OCI-LY3 (cell line): Measurements from ENCODE around the gene MON2.

Source experiments
- H2AFZ ChIP-seq: fragments of 200-600, 300-600 bp; shearing (Covaris generic); 2 replicates; pipeline ENCODE4 v1.6.0; 2014; ENCODE audit warnings: antibody characterized with exemption, low read depth, low read length
- H3K27ac ChIP-seq: fragments of 200-600, 300-600 bp; sonication (generic); 2 replicates; pipeline ENCODE4 v1.5.1; 2014; ENCODE audit warnings: mild to moderate bottlenecking, low read length, moderate library complexity, mixed read lengths
- H3K27me3 ChIP-seq: fragments of 200-600, 300-600 bp; sonication (generic); 2 replicates; pipeline ENCODE4 v1.6.1; 2014; ENCODE audit warnings: low read depth, low read length, mixed read lengths
- H3K36me3 ChIP-seq: fragments of 200-600, 300-600 bp; sonication (generic); replicated peaks from 2 replicates; pipeline ENCODE3; 2014; ENCODE audit warnings: low read depth, low read length, mixed read lengths
- H3K4me1 ChIP-seq: fragments of 300-600, 200-600 bp; sonication (generic); 2 replicates; pipeline ENCODE4 v1.6.1; 2014; ENCODE audit warnings: low read length, mixed read lengths
- H3K4me2 ChIP-seq: fragments of 200-600, 300-600 bp; sonication (generic); 2 replicates; pipeline ENCODE4 v1.6.1; 2014; ENCODE audit warnings: low read length, mixed read lengths
- H3K4me3 ChIP-seq: fragments of 300-600, 200-600 bp; sonication (generic); 2 replicates; pipeline ENCODE4 v1.5.1; 2014; ENCODE audit warnings: antibody characterized with exemption, mild to moderate bottlenecking, low read length, moderate library complexity
- H3K79me2 ChIP-seq: fragments of 300-600, 200-600 bp; shearing (Covaris generic); 2 replicates; pipeline ENCODE4 v1.6.1; 2014; ENCODE audit warnings: mild to moderate bottlenecking, low read length, mixed read lengths
- H3K9ac ChIP-seq: fragments of 300-600, 200-600 bp; shearing (Covaris generic); 2 replicates; pipeline ENCODE4 v1.6.0; 2014; ENCODE audit warnings: mild to moderate bottlenecking, low read length, moderate library complexity
- H3K9me3 ChIP-seq: fragments of 200-600, 300-600 bp; shearing (Covaris generic); 2 replicates; pipeline ENCODE4 v1.6.1; 2014; ENCODE audit warnings: low read length, mixed read lengths; ENCODE audit not compliant: insufficient read depth
- H4K20me1 ChIP-seq: fragments of 200-600, 300-600 bp; sonication (generic); 2 replicates; pipeline ENCODE4 v1.6.1; 2016; ENCODE audit warnings: low read length, mixed read lengths; ENCODE audit not compliant: insufficient read depth
- EZH2phosphoT487 ChIP-seq: fragments of 200-600 bp; shearing (Covaris generic); IDR thresholded peaks from 2 replicates; pipeline ENCODE4 v1.6.1; 2018; ENCODE audit warnings: antibody characterized with exemption, mixed run types, low read depth
- TF ChIP-seq, protein P1 (sequence below): fragments of 200-600, 300-600 bp; sonication (generic); IDR thresholded peaks from 2 replicates; pipeline ENCODE4 v1.5.1; 2014; ENCODE audit warnings: antibody characterized with exemption, low read length, low read depth

MON2 gene

DNA sequence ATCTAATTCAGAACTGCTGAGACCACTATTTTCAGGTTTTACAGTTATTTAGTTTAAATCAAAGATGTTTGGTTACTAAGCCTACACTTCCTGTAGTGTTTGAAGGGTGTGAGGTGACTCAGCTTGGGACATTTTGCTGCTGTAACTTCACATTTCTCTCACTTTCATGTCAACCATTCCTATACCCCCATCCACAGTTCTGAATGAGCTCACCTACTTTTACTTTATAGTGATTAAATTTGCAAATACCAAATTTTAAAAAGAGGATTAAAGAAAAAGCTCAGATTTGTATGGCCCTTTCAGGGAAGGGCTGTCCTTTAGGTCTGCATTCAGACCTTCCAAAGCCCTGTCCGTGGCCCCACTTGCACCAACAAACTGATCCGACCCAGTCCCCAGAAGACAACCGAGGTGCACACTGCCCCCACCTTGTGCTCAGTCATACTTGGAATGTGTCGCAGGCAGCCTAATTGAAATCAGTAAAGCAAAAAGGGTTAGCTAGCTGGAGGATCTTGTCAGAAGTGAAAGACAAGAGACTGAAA, 174.4 kb downstream of the MON2 start:
- H2AFZ ChIP-seq = peak overlapping the region; percentile 87
- no peaks in the 10 kb centered on the region for H3K79me2 ChIP-seq
- H3K36me3 ChIP-seq = no peaks in the 10 kb centered on the region
- peak overlapping the region; percentile 85 for H3K4me2 ChIP-seq
- peak overlapping the region; percentile 58 for H3K27ac ChIP-seq
- peak overlapping the region; percentile 46 for H3K9ac ChIP-seq
- H3K27me3 ChIP-seq = no peaks in the 10 kb centered on the region
- peak overlapping the region; percentile 65 for H3K4me3 ChIP-seq
- H4K20me1 ChIP-seq = no peaks in the 10 kb centered on the region
- no peak for TF ChIP-seq EZH2phosphoT487
- TF ChIP-seq, protein P1, sequence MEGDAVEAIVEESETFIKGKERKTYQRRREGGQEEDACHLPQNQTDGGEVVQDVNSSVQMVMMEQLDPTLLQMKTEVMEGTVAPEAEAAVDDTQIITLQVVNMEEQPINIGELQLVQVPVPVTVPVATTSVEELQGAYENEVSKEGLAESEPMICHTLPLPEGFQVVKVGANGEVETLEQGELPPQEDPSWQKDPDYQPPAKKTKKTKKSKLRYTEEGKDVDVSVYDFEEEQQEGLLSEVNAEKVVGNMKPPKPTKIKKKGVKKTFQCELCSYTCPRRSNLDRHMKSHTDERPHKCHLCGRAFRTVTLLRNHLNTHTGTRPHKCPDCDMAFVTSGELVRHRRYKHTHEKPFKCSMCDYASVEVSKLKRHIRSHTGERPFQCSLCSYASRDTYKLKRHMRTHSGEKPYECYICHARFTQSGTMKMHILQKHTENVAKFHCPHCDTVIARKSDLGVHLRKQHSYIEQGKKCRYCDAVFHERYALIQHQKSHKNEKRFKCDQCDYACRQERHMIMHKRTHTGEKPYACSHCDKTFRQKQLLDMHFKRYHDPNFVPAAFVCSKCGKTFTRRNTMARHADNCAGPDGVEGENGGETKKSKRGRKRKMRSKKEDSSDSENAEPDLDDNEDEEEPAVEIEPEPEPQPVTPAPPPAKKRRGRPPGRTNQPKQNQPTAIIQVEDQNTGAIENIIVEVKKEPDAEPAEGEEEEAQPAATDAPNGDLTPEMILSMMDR = peak; percentile 24; the same call in 1 of the 2 replicates
- H3K4me1 ChIP-seq = peaks cover 27% of the 10 kb centered on the region
- no peaks in the 10 kb centered on the region for H3K9me3 ChIP-seq

GRCh38 chr12:62642486-62642885, 175.9 kb downstream of the MON2 start:
- Histone ChIP-seq H3K4me1 (peaks cover 27% of the 10 kb centered on the region), H4K20me1 (no peaks in the 10 kb centered on the region), H2AFZ (no peak overlapping the region), H3K9ac (no peak overlapping the region), H3K4me2 (peak overlapping the region; percentile 85), H3K27me3 (no peaks in the 10 kb centered on the region), H3K27ac (no peak overlapping the region), H3K79me2 (no peaks in the 10 kb centered on the region), H3K4me3 (no peak overlapping the region), H3K9me3 (no peaks in the 10 kb centered on the region), H3K36me3 (no peaks in the 10 kb centered on the region)
- TF ChIP-seq, protein P1 = no peak
- no peak for TF ChIP-seq EZH2phosphoT487

DNA sequence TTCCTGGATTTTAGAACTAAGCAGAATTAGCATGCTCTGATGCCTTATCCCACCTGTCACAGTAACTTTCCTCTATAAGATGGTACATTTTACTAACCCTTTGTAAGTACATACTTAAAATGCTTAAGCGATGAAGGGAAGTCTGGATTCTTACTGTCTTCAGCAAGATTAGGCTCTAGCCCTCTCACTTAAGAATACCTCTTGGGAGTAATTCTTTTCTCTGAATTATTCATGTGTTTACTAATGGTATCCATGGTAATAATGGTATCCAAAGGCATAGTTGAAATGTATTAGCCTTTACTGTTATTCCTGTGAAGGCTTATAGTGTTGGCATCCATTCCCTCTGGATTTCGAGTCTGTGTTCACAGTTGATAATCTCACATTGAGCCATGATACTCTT, 176.9 kb downstream of the MON2 start:
- H3K36me3 ChIP-seq = no peaks in the 10 kb centered on the region
- H2AFZ ChIP-seq = no peak overlapping the region
- H3K4me1 ChIP-seq = peaks cover 27% of the 10 kb centered on the region
- TF ChIP-seq, protein P1 = no peak
- TF ChIP-seq EZH2phosphoT487 = no peak
- no peaks in the 10 kb centered on the region for H3K79me2 ChIP-seq
- no peak overlapping the region for H3K4me2 ChIP-seq
- H3K27ac ChIP-seq = no peak overlapping the region
- no peaks in the 10 kb centered on the region for H3K9me3 ChIP-seq
- H3K4me3 ChIP-seq = no peak overlapping the region
- no peaks in the 10 kb centered on the region for H4K20me1 ChIP-seq
- H3K9ac ChIP-seq = no peak overlapping the region
- H3K27me3 ChIP-seq = no peaks in the 10 kb centered on the region

DNA sequence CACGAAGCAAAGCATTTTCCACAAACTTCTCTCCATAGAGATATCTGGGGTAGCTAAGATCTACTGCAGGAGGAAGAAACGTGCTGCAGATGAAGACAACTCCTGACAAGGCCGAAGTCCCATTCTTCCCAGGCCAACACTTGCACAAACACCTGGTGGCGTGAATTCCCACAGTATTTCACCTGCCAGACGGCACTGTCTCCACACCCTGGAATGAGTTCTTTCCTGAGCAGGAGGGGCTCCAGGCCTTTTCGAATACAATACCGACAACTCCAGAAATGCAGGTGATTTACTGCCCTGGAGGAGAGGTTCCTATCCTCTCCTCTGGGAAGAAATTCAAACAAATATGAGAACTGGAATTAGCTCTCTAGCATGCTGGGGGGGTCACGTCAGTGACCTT, 179.9 kb downstream of the MON2 start:
- no peak overlapping the region for H3K4me2 ChIP-seq
- TF ChIP-seq, protein P1 = no peak
- no peak for TF ChIP-seq EZH2phosphoT487
- H3K27ac ChIP-seq = no peak overlapping the region
- H3K4me3 ChIP-seq = no peak overlapping the region
- no peak overlapping the region for H3K9ac ChIP-seq
- H3K9me3 ChIP-seq = no peaks in the 10 kb centered on the region
- no peaks in the 10 kb centered on the region for H3K79me2 ChIP-seq
- no peaks in the 10 kb centered on the region for H3K27me3 ChIP-seq
- no peak overlapping the region for H2AFZ ChIP-seq
- H4K20me1 ChIP-seq = no peaks in the 10 kb centered on the region
- no peaks in the 10 kb centered on the region for H3K36me3 ChIP-seq
- peaks cover 14% of the 10 kb centered on the region for H3K4me1 ChIP-seq
